HG03439 (cell line): ENCODE results near the gene SFTPD.

Source experiments
- ATAC-seq: cut with Tn5 transposase; IDR thresholded peaks from one replicate; pipeline ENCODE4 v1.9.1; 2021; ENCODE audit warnings: mild to moderate bottlenecking, moderate library complexity; ENCODE audit not compliant: unreplicated experiment

Gene SFTPD

GRCh38 chr10:79946271-79947082, 2.4 kb downstream of the SFTPD start:
- ATAC-seq: no peak

GRCh38 chr10:79944428-79945395, 4.2 kb downstream of the SFTPD start:
- no peak for ATAC-seq

- no peak for ATAC-seq
Measured at GRCh38 chr10:79943871-79944270, 5.0 kb downstream of the SFTPD start.

GRCh38 chr10:79942261-79943185, 6.4 kb downstream of the SFTPD start:
- ATAC-seq: no peak

- no peak for ATAC-seq
Measured at GRCh38 chr10:79941585-79942210, 7.2 kb downstream of the SFTPD start.

GRCh38 chr10:79941146-79941545, 7.8 kb downstream of the SFTPD start:
- no peak for ATAC-seq

- ATAC-seq: no peak
Measured at GRCh38 chr10:79940431-79940830, 8.5 kb downstream of the SFTPD start.

- no peak for ATAC-seq
Measured at GRCh38 chr10:79939969-79940368, 8.9 kb downstream of the SFTPD start.

- ATAC-seq: no peak
Measured at GRCh38 chr10:79938728-79939406, 10.0 kb downstream of the SFTPD start.

GRCh38 chr10:79937701-79938151, 11.2 kb downstream of the SFTPD start:
- no peak for ATAC-seq

GRCh38 chr10:79936625-79937615, 12.0 kb downstream of the SFTPD start:
- no peak for ATAC-seq

GRCh38 chr10:79933961-79934360, 14.9 kb downstream of the SFTPD start:
- no peak for ATAC-seq

GRCh38 chr10:79932841-79933379, 16.0 kb downstream of the SFTPD start:
- ATAC-seq: no peak

- ATAC-seq: no peak
Measured at GRCh38 chr10:79932307-79932706, 16.6 kb downstream of the SFTPD start.

- ATAC-seq: no peak
Measured at GRCh38 chr10:79930751-79931150, 18.2 kb downstream of the SFTPD start.

- ATAC-seq: no peak
Measured at GRCh38 chr10:79930267-79930666, 18.6 kb downstream of the SFTPD start.

GRCh38 chr10:79929409-79929904, 19.4 kb downstream of the SFTPD start:
- peak; percentile 52 for ATAC-seq

GRCh38 chr10:79928028-79928583, 20.8 kb downstream of the SFTPD start:
- ATAC-seq: no peak
